LNCAP (cell line): ENCODE data around the gene CTAGE4.
"Not testable (repeated sequence)": the region's sequence is repeated elsewhere in the genome, so short reads cannot be mapped to it uniquely, and the experiment has no call there.

Experiments used
- CTCF ChIP-seq: fragments of 450-650 bp; IDR thresholded peaks from 2 replicates; pipeline ENCODE4 v1.5.1; 2017; ENCODE audit warnings: mild to moderate bottlenecking

CTAGE4 gene, protein sequence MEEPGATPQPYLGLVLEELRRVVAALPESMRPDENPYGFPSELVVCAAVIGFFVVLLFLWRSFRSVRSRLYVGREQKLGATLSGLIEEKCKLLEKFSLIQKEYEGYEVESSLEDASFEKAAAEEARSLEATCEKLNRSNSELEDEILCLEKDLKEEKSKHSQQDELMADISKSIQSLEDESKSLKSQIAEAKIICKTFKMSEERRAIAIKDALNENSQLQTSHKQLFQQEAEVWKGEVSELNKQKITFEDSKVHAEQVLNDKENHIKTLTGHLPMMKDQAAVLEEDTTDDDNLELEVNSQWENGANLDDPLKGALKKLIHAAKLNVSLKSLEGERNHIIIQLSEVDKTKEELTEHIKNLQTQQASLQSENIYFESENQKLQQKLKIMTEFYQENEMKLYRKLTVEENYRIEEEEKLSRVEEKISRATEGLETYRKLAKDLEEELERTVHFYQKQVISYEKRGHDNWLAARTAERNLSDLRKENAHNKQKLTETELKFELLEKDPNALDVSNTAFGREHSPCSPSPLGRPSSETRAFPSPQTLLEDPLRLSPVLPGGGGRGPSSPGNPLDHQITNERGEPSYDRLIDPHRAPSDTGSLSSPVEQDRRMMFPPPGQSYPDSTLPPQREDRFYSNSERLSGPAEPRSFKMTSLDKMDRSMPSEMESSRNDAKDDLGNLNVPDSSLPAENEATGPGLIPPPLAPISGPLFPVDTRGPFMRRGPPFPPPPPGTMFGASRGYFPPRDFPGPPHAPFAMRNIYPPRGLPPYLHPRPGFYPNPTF

GRCh38 chr7:144183166-144183565 lies at the start of gene CTAGE4:
TSS of gene CTAGE4 (plus strand) at chr7:144183466. CDS start at chr7:144183504, 38 bp downstream.
- TF ChIP-seq CTCF = not testable (repeated sequence)

- no peak for TF ChIP-seq CTCF
Measured at GRCh38 chr7:144134116-144134515, 49.1 kb upstream of the CTAGE4 start.

GRCh38 chr7:144137501-144137900 lies 45.8 kb upstream of the CTAGE4 start:
- no peak for TF ChIP-seq CTCF

- TF ChIP-seq CTCF = no peak
Measured at GRCh38 chr7:144142187-144142586, 41.1 kb upstream of the CTAGE4 start.

DNA sequence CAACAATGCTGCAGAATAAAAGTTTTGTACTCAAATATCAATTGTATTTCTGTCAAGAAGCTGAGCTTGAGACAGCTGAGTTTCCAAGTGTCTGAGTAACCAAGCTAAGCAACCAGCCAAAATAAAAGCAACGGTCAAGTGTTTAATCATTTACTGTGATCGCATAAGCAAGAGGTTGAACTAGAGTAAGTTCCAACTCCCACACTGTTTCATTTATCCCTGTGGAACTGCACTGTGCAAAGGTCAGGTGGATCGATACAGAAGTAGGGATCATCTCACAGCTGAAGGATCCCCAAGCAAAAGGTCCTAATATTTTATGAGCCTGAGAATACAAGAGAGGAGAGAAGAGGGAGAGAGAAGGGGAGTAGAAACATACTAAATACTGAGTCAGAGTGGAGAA lies 38.8 kb upstream of the CTAGE4 start:
- TF ChIP-seq CTCF = no peak

GRCh38 chr7:144148224-144148827 lies 34.9 kb upstream of the CTAGE4 start:
- TF ChIP-seq CTCF = no peak

DNA sequence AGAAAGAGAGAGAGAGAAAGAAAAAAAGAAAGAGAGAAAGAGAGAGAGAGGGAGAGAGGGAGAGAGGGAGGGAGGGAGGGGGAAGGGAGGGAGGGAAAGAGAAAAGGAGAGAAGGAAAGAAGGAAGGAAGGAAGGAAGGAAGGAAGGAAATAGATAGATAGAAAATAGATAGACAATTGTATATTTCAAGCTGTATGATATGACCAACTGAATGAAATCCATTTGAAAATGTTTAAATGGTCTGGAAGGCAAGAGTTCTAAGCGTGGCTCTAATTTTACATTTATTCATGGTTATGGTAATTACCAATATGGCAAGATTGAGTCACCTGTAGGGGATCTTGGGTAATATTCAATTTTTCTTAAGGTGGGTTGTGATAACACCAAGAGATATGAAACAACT lies 24.4 kb upstream of the CTAGE4 start:
- TF ChIP-seq CTCF = no peak
